Ishikawa (cell line): ENCODE measurements around the gene RNF168.
A peak's percentile ranks its signal among the peaks of the same experiment; 100 is the strongest.

Source experiments
- CEBPB ChIP-seq: IDR thresholded peaks from 2 replicates; pipeline ENCODE4 v1.6.1; 2012
- CREB1 ChIP-seq: IDR thresholded peaks from 2 replicates; pipeline ENCODE4 v1.6.1; 2012; ENCODE audit warnings: low read depth
- EGR1 ChIP-seq: IDR thresholded peaks from 2 replicates; pipeline ENCODE4 v1.6.1; 2012
- EP300 ChIP-seq: IDR thresholded peaks from 2 replicates; pipeline ENCODE4 v1.6.1; 2012; ENCODE audit warnings: borderline replicate concordance
- FOXM1 ChIP-seq: IDR thresholded peaks from 2 replicates; pipeline ENCODE4 v1.6.1; 2012; ENCODE audit warnings: low read depth, borderline replicate concordance
- MAX ChIP-seq: IDR thresholded peaks from 2 replicates; pipeline ENCODE4 v1.6.1; 2012
- NFIC ChIP-seq: IDR thresholded peaks from 2 replicates; pipeline ENCODE4 v1.6.1; 2012
- RAD21 ChIP-seq: IDR thresholded peaks from 2 replicates; pipeline ENCODE4 v1.6.1; 2012; ENCODE audit warnings: low read depth
- REST ChIP-seq: IDR thresholded peaks from 2 replicates; pipeline ENCODE4 v1.6.1; 2012; ENCODE audit warnings: low read depth, mild to moderate bottlenecking
- TAF1 ChIP-seq: IDR thresholded peaks from 2 replicates; pipeline ENCODE4 v1.6.1; 2012; ENCODE audit warnings: low read depth, mild to moderate bottlenecking
- TCF12 ChIP-seq: IDR thresholded peaks from 2 replicates; pipeline ENCODE4 v1.6.1; 2012; ENCODE audit warnings: low read depth
- TEAD4 ChIP-seq: IDR thresholded peaks from 2 replicates; pipeline ENCODE4 v1.6.1; 2012
- USF1 ChIP-seq: IDR thresholded peaks from 2 replicates; pipeline ENCODE4 v1.6.1; 2012
- YY1 ChIP-seq: IDR thresholded peaks from 2 replicates; pipeline ENCODE4 v1.6.1; 2012; ENCODE audit warnings: low read depth
- ZBTB7A ChIP-seq: IDR thresholded peaks from 2 replicates; pipeline ENCODE4 v1.6.1; 2012; ENCODE audit warnings: low read depth

RNF168 gene

GRCh38 chr3:196440041-196440537 lies 63.5 kb downstream of the RNF168 start:
- TF ChIP-seq FOXM1 (no peak), TEAD4 (no peak), TCF12 (no peak), RAD21 (no peak), MAX (no peak), USF1 (no peak), NFIC (no peak), ZBTB7A (no peak)

GRCh38 chr3:196432137-196432879 lies 71.3 kb downstream of the RNF168 start, which contains the start of gene UBXN7:
UBXN7 (minus strand) TSS chr3:196432427; CDS start chr3:196432399, 28 bp downstream.
- TF ChIP-seq NFIC (0 out of 2 replicates have a peak, but pooled peaks have one; percentile 20), RAD21 (no peak), TCF12 (peak; percentile 76), USF1 (no peak), EGR1 (no peak), EP300 (peak; percentile 73; the same call in 1 of the 2 replicates), MAX (peak; percentile 89), TAF1 (peak; percentile 92), TEAD4 (no peak; the same call in 1 of the 2 replicates), REST (no peak; the same call in 1 of the 2 replicates), ZBTB7A (peak; percentile 69), YY1 (peak; percentile 95), CEBPB (no peak), FOXM1 (no peak), CREB1 (no peak)

- peak; percentile 99 for TF ChIP-seq ZBTB7A
- TF ChIP-seq YY1 = peak; percentile 60; the same call in 1 of the 2 replicates
- peak; percentile 73 for TF ChIP-seq EGR1
- no peak for TF ChIP-seq TCF12
These were observed 72.1 kb downstream of the RNF168 start for GRCh38 chr3:196431181-196432136.

GRCh38 chr3:196428041-196428440 lies 75.5 kb downstream of the RNF168 start:
- no peak for TF ChIP-seq TEAD4
- no peak for TF ChIP-seq MAX
- TF ChIP-seq TAF1 = no peak
- no peak for TF ChIP-seq RAD21
- TF ChIP-seq USF1 = no peak
- no peak for TF ChIP-seq CREB1

- TF ChIP-seq RAD21 = no peak
- peak; percentile 70 for TF ChIP-seq NFIC
These were observed 80.4 kb downstream of the RNF168 start for GRCh38 chr3:196423044-196423781.

GRCh38 chr3:196419386-196419785 lies 84.2 kb downstream of the RNF168 start:
- TF ChIP-seq CEBPB (no peak), NFIC (no peak), ZBTB7A (no peak), USF1 (no peak), TCF12 (no peak), REST (no peak), EP300 (no peak), MAX (no peak), RAD21 (no peak)
